NCI-H748 (cell line): ENCODE measurements around the gene KRTAP5-9.
"Not testable (repeated sequence)": the region's sequence is repeated elsewhere in the genome, so short reads cannot be mapped to it uniquely, and the experiment has no call there.

Experiments used
- DNase-seq: peaks from one replicate; lab custom pipeline; 2025; ENCODE audit not compliant: unreplicated experiment; lab: John Stamatoyannopoulos, UW

Gene KRTAP5-9

GRCh38 chr11:71562120-71562519, 13.9 kb downstream of the KRTAP5-9 start:
- no peak for DNase-seq

- peak; percentile 47 for DNase-seq
Measured at GRCh38 chr11:71563406-71563805, 15.2 kb downstream of the KRTAP5-9 start.

GRCh38 chr11:71564430-71564829, 16.2 kb downstream of the KRTAP5-9 start:
- no peak for DNase-seq

GRCh38 chr11:71565263-71565662, 17.0 kb downstream of the KRTAP5-9 start, which contains the start of gene KRTAP5-10:
Gene KRTAP5-10 (plus strand): TSS chr11:71565563. CDS start chr11:71565588, 25 bp downstream.
- DNase-seq: peak; percentile 10

GRCh38 chr11:71566081-71566620, 17.9 kb downstream of the KRTAP5-9 start:
- peak; percentile 13 for DNase-seq

GRCh38 chr11:71566626-71567599, 18.7 kb downstream of the KRTAP5-9 start:
- DNase-seq: not testable (repeated sequence)

- not testable (repeated sequence) for DNase-seq
Measured at GRCh38 chr11:71567633-71568032, 19.4 kb downstream of the KRTAP5-9 start.

- no peak for DNase-seq
Measured at GRCh38 chr11:71568704-71569349, 20.6 kb downstream of the KRTAP5-9 start.

GRCh38 chr11:71571101-71571850, 23.1 kb downstream of the KRTAP5-9 start:
- not testable (repeated sequence) for DNase-seq

- no peak for DNase-seq
Measured at GRCh38 chr11:71572811-71573210, 24.6 kb downstream of the KRTAP5-9 start.

- peak; percentile 20 for DNase-seq
Measured at GRCh38 chr11:71574418-71574817, 26.2 kb downstream of the KRTAP5-9 start.

- DNase-seq: no peak
Measured at GRCh38 chr11:71575723-71576424, 27.7 kb downstream of the KRTAP5-9 start.

GRCh38 chr11:71576688-71577465, 28.7 kb downstream of the KRTAP5-9 start:
- not testable (repeated sequence) for DNase-seq

- DNase-seq: no peak
Measured at GRCh38 chr11:71577469-71578004, 29.3 kb downstream of the KRTAP5-9 start.

GRCh38 chr11:71579513-71579912, 31.3 kb downstream of the KRTAP5-9 start:
- DNase-seq: not testable (repeated sequence)

GRCh38 chr11:71580057-71581003, 32.1 kb downstream of the KRTAP5-9 start:
- peak; percentile 85 for DNase-seq

- no peak for DNase-seq
Measured at GRCh38 chr11:71581826-71582225, 33.6 kb downstream of the KRTAP5-9 start.

- DNase-seq: no peak
Measured at GRCh38 chr11:71582309-71582895, 34.2 kb downstream of the KRTAP5-9 start, which contains the start of gene KRTAP5-11. Gene KRTAP5-11 (minus strand): TSS chr11:71582875. CDS start chr11:71582837, 38 bp downstream.
